DMS114 treated with DMSO at 0.1 percent for 48 hours (cell line): ENCODE results near the gene TXNL4B.
"Not testable (repeated sequence)": the region's sequence is repeated elsewhere in the genome, so short reads cannot be mapped to it uniquely, and the experiment has no call there.

ENCODE experiments used
- DNase-seq: peaks from one replicate; lab custom pipeline; 2025; ENCODE audit not compliant: unreplicated experiment; lab: John Stamatoyannopoulos, UW

TXNL4B gene

GRCh38 chr16:72073560-72074230 lies 19.7 kb downstream of the TXNL4B start:
- no peak for DNase-seq

GRCh38 chr16:72072514-72073342 lies 20.7 kb downstream of the TXNL4B start:
- no peak for DNase-seq

- DNase-seq, result no peak
Measured at GRCh38 chr16:72068930-72069329, 24.5 kb downstream of the TXNL4B start.

- DNase-seq, result peak; percentile 72
Measured at GRCh38 chr16:72066747-72067146, 26.7 kb downstream of the TXNL4B start.

GRCh38 chr16:72064361-72064894 lies 29.0 kb downstream of the TXNL4B start:
- no peak for DNase-seq

- no peak for DNase-seq
Measured at GRCh38 chr16:72061564-72061963, 31.9 kb downstream of the TXNL4B start.

- no peak for DNase-seq
Measured at GRCh38 chr16:72060405-72060804, 33.0 kb downstream of the TXNL4B start.

GRCh38 chr16:72059060-72059459 lies 34.4 kb downstream of the TXNL4B start:
- not testable (repeated sequence) for DNase-seq

- not testable (repeated sequence) for DNase-seq
Measured at GRCh38 chr16:72057313-72057712, 36.1 kb downstream of the TXNL4B start.

GRCh38 chr16:72055911-72056310 lies 37.5 kb downstream of the TXNL4B start:
- DNase-seq, result no peak

GRCh38 chr16:72054254-72054847 lies 39.1 kb downstream of the TXNL4B start, which contains the start of gene HP:
TSS of gene HP (plus strand) at chr16:72054505. CDS start at chr16:72054653, 148 bp downstream.
- DNase-seq, result not testable (repeated sequence)

- DNase-seq, result no peak
Measured at GRCh38 chr16:72051818-72052217, 41.6 kb downstream of the TXNL4B start.

GRCh38 chr16:72050769-72051464 lies 42.5 kb downstream of the TXNL4B start:
- no peak for DNase-seq

- DNase-seq, result no peak
Measured at GRCh38 chr16:72049110-72049509, 44.3 kb downstream of the TXNL4B start.

GRCh38 chr16:72044825-72045359 lies 48.5 kb downstream of the TXNL4B start:
- DNase-seq, result no peak

GRCh38 chr16:72044296-72044695 lies 49.1 kb downstream of the TXNL4B start:
- DNase-seq, result no peak

GRCh38 chr16:72043539-72043938 lies 49.9 kb downstream of the TXNL4B start:
- DNase-seq, result no peak

GRCh38 chr16:72043058-72043457 lies 50.4 kb downstream of the TXNL4B start:
- no peak for DNase-seq

- no peak for DNase-seq
Measured at GRCh38 chr16:72042157-72042660, 51.2 kb downstream of the TXNL4B start.

GRCh38 chr16:72036098-72036497 lies 57.3 kb downstream of the TXNL4B start:
- DNase-seq, result no peak
